K562 (cell line): ENCODE data around the gene TAF5. TPM values are rescaled to one million over a fixed set of nuclear protein-coding genes. Genes with fewer than 3 reads are reported as not detected.

ENCODE experiments used
- ATAC-seq: fragments of 200-7000 bp; cut with Tn5 transposase; 3 replicates; pipeline ENCODE4 v1.9.1; 2020; ENCODE audit warnings: moderate library complexity
- BruUV-seq: library from RNA; stranded (reverse); fragments of 400-500 nt; replicated peaks from 2 replicates; lab custom pipeline; 2021; lab: Mats Ljungman, UMichigan
- CTCF ChIA-PET: fragments of 300-600 bp; formaldehyde crosslinking; extraction: SDS; loops from one replicate; lab custom pipeline; 2021; ENCODE audit warnings: low intra/inter-chr PET ratio; lab: Yijun Ruan, JAX
- POLR2A ChIA-PET: fragments of 300-600, 350-650 bp; sonication (Branson Sonifier 250); formaldehyde crosslinking; extraction: SDS; loops from one replicate; lab custom pipeline; 2021; ENCODE audit warnings: antibody characterized with exemption, inconsistent platforms; lab: Yijun Ruan, JAX
- DNase-seq, 4 experiments: peaks; one replicate each; pipeline versions ENCODE4 v3.0.0 to v3.0.0-alpha.2; 2011 to 2018; ENCODE audit warnings: low spot score in 3 of 4, mixed read lengths in 3 of 4; ENCODE audit errors: extremely low read depth in 1 of 4
- FAIRE-seq: peaks from 2 replicates; lab custom pipeline; 2011; peaks lifted over from hg19 to GRCh38; lab: Jason Lieb, UNC
- H2AFZ ChIP-seq: 2 replicates; pipeline ENCODE4 v1.6.0; 2011; ENCODE audit warnings: low read depth, low read length, control low read depth, inconsistent platforms
- H3K27ac ChIP-seq: fragments of 200-600 bp; 3 replicates; pipeline ENCODE4 v1.8.0; 2011; ENCODE audit warnings: low read depth, mild to moderate bottlenecking, control low read depth, inconsistent platforms, low read length, moderate library complexity, mixed read lengths; ENCODE audit errors: extremely low read depth
- H3K27me3 ChIP-seq, 2 experiments: fragments of 300-600 bp in 1 of 2; 2 replicates in 1 of 2; 3 replicates in 1 of 2; pipeline versions ENCODE4 v1.6.0 to v1.8.0; 2011; ENCODE audit warnings: inconsistent platforms in 2 of 2, low read length in 2 of 2, mild to moderate bottlenecking in 1 of 2, mixed read lengths in 1 of 2, moderate library complexity in 1 of 2; ENCODE audit not compliant: control insufficient read depth in 2 of 2, insufficient read depth in 2 of 2
- H3K36me3 ChIP-seq: fragments of 300-600 bp; 3 replicates; pipeline ENCODE4 v1.8.0; 2011; ENCODE audit warnings: mild to moderate bottlenecking, low read length, inconsistent platforms; ENCODE audit not compliant: control insufficient read depth, insufficient read depth
- H3K4me1 ChIP-seq, 2 experiments: fragments of 200-600 bp in 1 of 2; replicated peaks in 1 of 2; 2 replicates in 1 of 2; 3 replicates in 1 of 2; pipeline versions ENCODE4 v1.5.1 to v1.8.0; 2011; ENCODE audit warnings: inconsistent platforms in 2 of 2, low read length in 2 of 2, mild to moderate bottlenecking in 1 of 2, mixed read lengths in 1 of 2, moderate library complexity in 1 of 2; ENCODE audit not compliant: control insufficient read depth in 2 of 2, insufficient read depth in 2 of 2
- H3K4me2 ChIP-seq: 2 replicates; pipeline ENCODE4 v1.6.1; 2011; ENCODE audit warnings: low read length, control low read depth, inconsistent platforms, mixed read lengths; ENCODE audit not compliant: insufficient read depth
- H3K4me3 ChIP-seq: fragments of 200-600 bp; sonication (generic), shearing (Covaris generic); 2 replicates; pipeline ENCODE4 v1.5.1; 2016; ENCODE audit warnings: control low read depth, inconsistent platforms
- H3K79me2 ChIP-seq: fragments of 200-600 bp; 3 replicates; pipeline ENCODE4 v1.8.0; 2011; ENCODE audit warnings: low read length, inconsistent platforms; ENCODE audit not compliant: control insufficient read depth, insufficient read depth
- H3K9ac ChIP-seq, 2 experiments: 2 replicates each; pipeline versions ENCODE4 v1.6.0 to v1.6.1; 2011; ENCODE audit warnings: low read depth in 2 of 2, low read length in 2 of 2, control low read depth in 1 of 2, inconsistent platforms in 1 of 2, mild to moderate bottlenecking in 1 of 2, mixed read lengths in 1 of 2; ENCODE audit not compliant: insufficient read depth in 1 of 2
- H3K9me1 ChIP-seq: one replicate; pipeline ENCODE4 v1.6.0; 2011; ENCODE audit warnings: inconsistent platforms, mild to moderate bottlenecking, low read length, moderate library complexity; ENCODE audit not compliant: control insufficient read depth, insufficient read depth
- H3K9me3 ChIP-seq: replicated peaks from 2 replicates; pipeline ENCODE4 v1.5.1; 2011; ENCODE audit warnings: low read depth, low read length, inconsistent platforms; ENCODE audit not compliant: control insufficient read depth, insufficient read depth
- H4K20me1 ChIP-seq: replicated peaks from 2 replicates; pipeline ENCODE4 v1.6.1; 2011; ENCODE audit warnings: low read length, inconsistent platforms, mixed read lengths; ENCODE audit not compliant: control insufficient read depth, insufficient read depth
- FIP1L1 ChIP-seq: fragments of 200-400 bp; formaldehyde crosslinking; IDR thresholded peaks from 2 replicates; pipeline ENCODE4 v1.6.1; 2018; ENCODE audit warnings: mild to moderate bottlenecking, low read depth, low read length; ENCODE audit not compliant: poor library complexity, severe bottlenecking
- ILK ChIP-seq: fragments of 450-650 bp; IDR thresholded peaks from 2 replicates; pipeline ENCODE4 v1.6.1; 2016; ENCODE audit warnings: missing genetic modification characterization, low read depth, mild to moderate bottlenecking, missing compliant biosample characterization, moderate library complexity, borderline replicate concordance
- NFATC3 ChIP-seq: fragments of 450-650 bp; IDR thresholded peaks from 2 replicates; pipeline ENCODE4 v1.6.1; 2017; ENCODE audit warnings: mild to moderate bottlenecking
- NFIC ChIP-seq: fragments of 450-650 bp; IDR thresholded peaks from 2 replicates; pipeline ENCODE4 v1.6.1; 2017; ENCODE audit warnings: mild to moderate bottlenecking, inconsistent platforms
- OTX1 ChIP-seq: fragments of 450-650 bp; formaldehyde crosslinking; IDR thresholded peaks from 2 replicates; pipeline ENCODE4 v1.4.0; 2022; ENCODE audit warnings: mild to moderate bottlenecking
- PHF8 ChIP-seq: fragments of 200-600 bp; sonication (generic); IDR thresholded peaks from 2 replicates; pipeline ENCODE4 v1.6.1; 2012; ENCODE audit warnings: mixed run types, mild to moderate bottlenecking, inconsistent platforms, low read length, moderate library complexity, borderline replicate concordance
- POLR3G ChIP-seq: IDR thresholded peaks from 2 replicates; pipeline ENCODE4 v1.6.1; 2011; ENCODE audit not compliant: insufficient read length, insufficient replicate concordance; ENCODE audit errors: extremely low read depth
- PTTG1 ChIP-seq: fragments of 450-650 bp; IDR thresholded peaks from 2 replicates; pipeline ENCODE4 v1.6.1; 2016; ENCODE audit warnings: low read depth, mild to moderate bottlenecking, missing genetic modification characterization, missing compliant biosample characterization
- PURB ChIP-seq: sonication (generic); formaldehyde crosslinking; IDR thresholded peaks from 2 replicates; pipeline ENCODE4 v1.9.0; 2021; ENCODE audit warnings: low read depth, mild to moderate bottlenecking, missing genetic modification reagents
- RBM22 ChIP-seq: fragments of 200-400 bp; formaldehyde crosslinking; IDR thresholded peaks from 2 replicates; pipeline ENCODE4 v1.6.1; 2018; ENCODE audit warnings: low read length, low read depth; ENCODE audit not compliant: poor library complexity, severe bottlenecking
- RBM39 ChIP-seq: fragments of 200-400 bp; formaldehyde crosslinking; optimal IDR thresholded peaks from 2 replicates; pipeline ENCODE3; 2018; ENCODE audit warnings: low read depth, low read length
- RFX5 ChIP-seq: IDR thresholded peaks from 2 replicates; pipeline ENCODE4 v1.6.1; 2011; ENCODE audit warnings: low read depth, mild to moderate bottlenecking, improper control_type of control experiment, low read length
- SMAD2 ChIP-seq: fragments of 150-350 bp; IDR thresholded peaks from 2 replicates; pipeline ENCODE4 v1.6.1; 2014; ENCODE audit warnings: low read depth, mild to moderate bottlenecking, low read length
- SMARCE1 ChIP-seq: fragments of 450-650 bp; IDR thresholded peaks from 2 replicates; pipeline ENCODE4 v1.7.1; 2016; ENCODE audit warnings: mild to moderate bottlenecking
- ZBTB1 ChIP-seq: sonication (generic); formaldehyde crosslinking; IDR thresholded peaks from 2 replicates; pipeline ENCODE4 v1.8.1; 2023; ENCODE audit warnings: missing genetic modification reagents, low read depth, mild to moderate bottlenecking, borderline replicate concordance
- ZNF449 ChIP-seq: fragments of 250-450 bp; sonication (Bioruptor Pico); IDR thresholded peaks from 2 replicates; pipeline ENCODE4 v1.8.0; 2022; ENCODE audit warnings: moderate library complexity, mild to moderate bottlenecking, inconsistent platforms
- ZNF75A ChIP-seq: fragments of 450-650 bp; formaldehyde crosslinking; IDR thresholded peaks from 2 replicates; pipeline ENCODE4 v1.4.0; 2020; ENCODE audit warnings: mild to moderate bottlenecking
- WGBS: fragments of 100-300 bp; shearing (Covaris generic); methylation state at CpG from one replicate; pipeline ENCODE4 v1.1.6; 2016; ENCODE audit warnings: low coverage, mixed read lengths; ENCODE audit not compliant: insufficient coverage; ENCODE audit errors: missing lambda C conversion rate; 5-methylcytosine and 5-hydroxymethylcytosine counted together
- in situ Hi-C: fragments of 300-500 bp; cut with MboI; formaldehyde crosslinking; loops from 4 replicates; pipeline ENCODE4 v1.15.0; 2018; ENCODE audit warnings: inconsistent platforms, mixed read lengths
- intact Hi-C: fragments of 100-400 bp; cut with micrococcal nuclease; formaldehyde crosslinking; loops from 2 replicates; pipeline ENCODE4 v1.14.2; 2022
- polyA plus RNA-seq, 8 experiments: library from polyadenylated mRNA; depleted of rRNA in 4 of 8; stranded (reverse) in 5 of 8; unstranded in 3 of 8; fragments of >200 nt; fragmentation: Nextera tagmentation in 2 of 8; fragmentation: Illumina TruSeq in 1 of 8; extraction: Ambion mirVana in 2 of 8; extraction: Trizol in 1 of 8; gene quantifications; 2 replicates each; pipeline versions ENCODE4 v1.2.1 to v1.2.3, GENCODE V29; 2011 to 2014; ENCODE audit warnings: inconsistent platforms in 1 of 8, missing spikeins in 1 of 8
- total RNA-seq, 7 experiments: library from RNA; depleted of rRNA in 6 of 7; stranded (reverse); fragments of >200 nt in 6 of 7; fragmentation: Illumina TruSeq in 2 of 7; extraction: Trizol in 2 of 7; gene quantifications; 2 replicates each; pipeline versions ENCODE4 v1.2.1 to v1.2.3, GENCODE V29; 2011 to 2021; ENCODE audit warnings: low replicate concordance in 1 of 7

The TAF5 gene
- total and polyA plus RNA-seq, 9 of the 15 experiments (the other 6 are each of a cell fraction or from before 2014, with no cell fraction given), result 4.2 to 11.9 (median 9.3) TPM

- Histone ChIP-seq H3K36me3 (peaks cover 92% of the 10 kb centered on the region), H4K20me1 (no peaks in the 10 kb centered on the region), H2AFZ (no peak overlapping the region), H3K9ac (no peak overlapping the region), H3K79me2 (no peaks in the 10 kb centered on the region), H3K4me1 (no peaks in the 10 kb centered on the region), H3K4me3 (no peak overlapping the region), H3K9me1 (no peaks in the 10 kb centered on the region), H3K4me2 (no peak overlapping the region), H3K27me3 (no peaks in the 10 kb centered on the region), H3K27ac (no peak overlapping the region), H3K9me3 (no peaks in the 10 kb centered on the region)
- POLR2A ChIA-PET, result no interaction called here
- 86% methylated on average over 5 of the region's 5 CpGs for WGBS
- FAIRE-seq (no peak), ATAC-seq (no peak), DNase-seq (no peak)
- intact Hi-C loops, result no loop called here
- in situ Hi-C loops, result no loop called here
- CTCF ChIA-PET, result no interaction called here
- no TSS peak for BruUV-seq
- TF ChIP-seq PTTG1 (tag), result no peak
- TF ChIP-seq NFATC3, result no peak
- no peak for TF ChIP-seq SMARCE1
- no peak for TF ChIP-seq ZBTB1 (CRISPR knock-in tag)
- no peak for TF ChIP-seq RBM39
- TF ChIP-seq ILK (tag), result no peak
- no peak for TF ChIP-seq PHF8
- no peak for TF ChIP-seq OTX1 (CRISPR knock-in tag)
- TF ChIP-seq ZNF75A (CRISPR knock-in tag), result no peak
- no peak for TF ChIP-seq NFIC
- TF ChIP-seq FIP1L1, result no peak
- no peak for TF ChIP-seq POLR3G
- no peak for TF ChIP-seq ZNF449 (CRISPR knock-in tag)
- no peak for TF ChIP-seq PURB (CRISPR knock-in tag)
- TF ChIP-seq RBM22, result no peak
- TF ChIP-seq RFX5, result no peak
- no peak for TF ChIP-seq SMAD2
These were observed 61.3 kb downstream of the TAF5 start for GRCh38 chr10:103428989-103429643.
